Peyer's patch (tissue), 4 donors: Measurements from ENCODE around the gene STRN3.
A peak's percentile ranks its signal among the peaks of the same experiment; 100 is the strongest.
"Not testable (repeated sequence)": the region's sequence is repeated elsewhere in the genome, so short reads cannot be mapped to it uniquely, and the experiment has no call there.

Experiments
- CTCF ChIP-seq, 6 experiments: fragments of 450-650 bp in 4 of 6; fragments of 200-600 bp in 2 of 6; sonication (generic) in 1 of 6; IDR thresholded peaks; one replicate each; pipeline ENCODE4 v1.5.1; 2017 to 2019; ENCODE audit warnings: antibody characterized with exemption in 6 of 6, mild to moderate bottlenecking in 3 of 6, moderate library complexity in 1 of 6
- POLR2A ChIP-seq, 2 donors: fragments of 450-650 bp; IDR thresholded peaks; one replicate each; pipeline ENCODE4 v1.5.1; 2017; ENCODE audit warnings: antibody characterized with exemption in 2 of 2, mild to moderate bottlenecking in 2 of 2, moderate library complexity in 2 of 2

DNA sequence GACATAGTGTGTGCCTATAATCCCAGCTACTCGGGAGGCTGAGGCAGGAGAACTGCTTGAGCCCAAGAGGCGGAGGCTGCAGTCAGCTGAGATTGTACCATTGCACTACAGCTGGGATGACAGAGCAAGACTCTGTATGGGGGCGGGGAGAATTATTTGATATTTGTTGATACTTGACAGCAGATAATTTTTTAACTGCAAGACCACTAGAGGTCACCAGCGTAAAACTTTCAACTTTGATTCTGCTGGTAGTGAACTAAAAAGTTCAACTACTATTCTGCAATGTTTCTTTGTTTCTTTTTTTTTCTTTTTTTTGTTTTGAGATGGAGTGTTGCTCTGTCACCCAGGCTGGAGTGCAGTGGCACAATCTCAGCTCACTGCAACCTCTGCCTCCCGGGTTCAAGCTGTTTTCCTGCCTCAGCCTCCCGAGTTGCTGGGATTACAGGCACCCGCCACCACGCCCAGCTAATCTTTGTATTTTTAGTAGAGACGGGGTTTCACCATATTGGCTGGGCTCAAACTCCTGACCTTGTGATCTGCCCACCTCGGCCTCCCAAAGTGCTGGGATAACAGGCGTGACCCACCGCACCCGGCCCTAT, 46.0 kb downstream of the STRN3 start:
- TF ChIP-seq CTCF (IDR thresholded peaks at IDR 0.05), result peak in 5 of 6 experiments; percentile 27 to 78 (median 74)
- not testable (repeated sequence) for TF ChIP-seq POLR2A (IDR thresholded peaks at IDR 0.05)
